Right ventricle myocardium inferior (tissue), 1 donor: Measurements from ENCODE around the gene MYH7. TPM values are rescaled to one million over a fixed set of nuclear protein-coding genes. Genes with fewer than 3 reads are reported as not detected.
A peak's percentile ranks its signal among the peaks of the same experiment; 100 is the strongest.

ENCODE experiments used
- ATAC-seq: fragments of 200-7000 bp; cut with Tn5 transposase; one replicate; pipeline ENCODE4 v1.9.1; 2020; ENCODE audit warnings: mild to moderate bottlenecking, moderate library complexity
- DNase-seq: peaks from one replicate; pipeline ENCODE4 v3.0.0; 2021; ENCODE audit errors: missing footprints
- intact Hi-C: fragments of 100-400 bp; cut with DNase I; formaldehyde crosslinking; loops from one replicate; pipeline ENCODE4 v1.11.0; 2022
- total RNA-seq: library from RNA; stranded (reverse); fragmentation: NEBNext Ultra II Directional; extraction: Animal tissue kit (Norgen Biotek cat#: 25700); gene quantifications from one replicate; pipeline ENCODE4 v1.2.1, GENCODE V29; 2021
- donor health status: DM: no; HTN: yes; CAD: no; lungs with severe emphysema.

The MYH7 gene
- total RNA-seq, 1 donor from 2014 or later: 11,833 TPM

GRCh38 chr14:23454445-23454856 lies 19.0 kb upstream of the MYH7 start:
- DNase-seq (no peak), ATAC-seq (no peak)
- intact Hi-C loops: no loop called here

- ATAC-seq (no peak), DNase-seq (no peak)
- intact Hi-C loops: no loop called here
These were observed 16.8 kb upstream of the MYH7 start for GRCh38 chr14:23452237-23452636.

- intact Hi-C loops: no loop called here
- no peak for DNase-seq
- no peak for ATAC-seq
These were observed 14.9 kb upstream of the MYH7 start for GRCh38 chr14:23450379-23450778.

GRCh38 chr14:23449314-23449713 lies 13.9 kb upstream of the MYH7 start:
- intact Hi-C loops: loop anchor here (5.0 kb wide), 1 partner anchor 122 kb away; no protein-coding TSS in a partner anchor
- DNase-seq: no peak
- ATAC-seq: no peak

GRCh38 chr14:23447361-23448350 lies 12.2 kb upstream of the MYH7 start:
- intact Hi-C loops: loop anchor here (5.0 kb wide), 1 partner anchor 120 kb away; no protein-coding TSS in a partner anchor
- no peak for ATAC-seq
- no peak for DNase-seq

GRCh38 chr14:23446291-23446851 lies 10.9 kb upstream of the MYH7 start:
- intact Hi-C loops: loop anchor here (5.0 kb wide), 1 partner anchor 119 kb away; no protein-coding TSS in a partner anchor
- DNase-seq (no peak), ATAC-seq (peak; percentile 27)

DNA sequence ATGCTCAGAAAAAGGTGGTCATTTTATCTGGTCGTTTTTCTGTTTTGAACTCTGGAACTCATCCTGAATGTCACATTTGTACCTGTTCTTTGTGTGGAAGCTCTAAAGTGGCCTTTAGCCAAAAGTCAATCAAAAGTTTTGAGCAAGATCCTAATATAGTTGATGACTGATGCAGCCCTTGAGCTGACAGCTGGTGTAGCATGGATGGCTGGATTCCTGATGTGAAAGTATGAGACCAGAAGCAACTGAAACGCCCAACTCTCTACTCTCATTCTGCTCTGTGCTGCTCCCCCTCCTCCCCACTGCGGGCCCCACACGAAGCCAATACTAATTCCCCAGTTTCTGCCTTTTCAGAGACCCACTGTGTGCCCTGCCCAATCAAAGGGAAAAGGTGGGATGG lies 10.3 kb upstream of the MYH7 start:
- intact Hi-C loops: loop anchor here (5.0 kb wide), 1 partner anchor 118 kb away; no protein-coding TSS in a partner anchor
- DNase-seq: no peak
- no peak for ATAC-seq

DNA sequence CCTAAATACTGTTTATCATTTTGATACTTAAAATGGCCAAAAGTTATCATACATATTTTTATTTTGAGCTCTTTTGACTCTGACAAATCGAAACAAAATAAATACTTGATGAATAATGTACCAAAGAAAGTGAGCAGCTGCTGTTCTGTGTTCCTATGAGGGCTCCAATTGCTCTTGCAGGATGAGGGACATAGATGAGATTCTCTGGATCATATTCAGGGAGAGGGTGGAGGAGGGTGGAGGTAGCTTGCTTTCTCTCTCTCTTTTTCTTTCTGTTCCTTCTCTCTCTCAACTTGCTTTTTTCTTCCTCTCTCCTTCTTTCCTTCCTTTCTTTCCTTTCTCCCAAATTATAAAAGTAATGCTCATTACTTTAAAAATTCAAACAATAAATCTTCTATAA lies 8.9 kb upstream of the MYH7 start:
- ATAC-seq (peak; percentile 40), DNase-seq (no peak)
- intact Hi-C loops: no loop called here

DNA sequence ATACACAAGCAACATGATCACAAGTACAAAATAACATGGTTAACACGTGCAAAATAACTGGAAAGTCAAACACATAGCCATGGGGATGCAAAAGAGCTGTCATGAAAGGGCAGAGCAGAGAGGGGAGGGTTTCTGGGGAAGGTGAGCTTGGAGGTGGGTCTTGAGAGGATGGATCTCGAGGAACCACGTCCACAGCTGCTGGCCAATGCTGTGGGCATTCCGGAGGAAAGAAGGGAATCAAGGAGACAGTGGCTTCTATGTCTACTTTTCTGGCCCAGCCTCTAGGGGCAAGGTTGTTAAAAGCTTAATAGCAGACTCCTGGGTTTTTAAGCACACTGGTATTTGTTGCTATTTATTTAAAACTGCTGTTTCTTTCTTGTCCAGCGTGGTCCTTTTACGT lies 8.4 kb upstream of the MYH7 start:
- no peak for DNase-seq
- intact Hi-C loops: loop anchor here (1.0 kb wide), 1 partner anchor 9 kb away; the partner anchor contains the start of gene MYH7
- no peak for ATAC-seq

- ATAC-seq (peak; percentile 83), DNase-seq (no peak)
- intact Hi-C loops: loop anchor here (1.0 kb wide), 1 partner anchor 8 kb away; the partner anchor contains the start of gene MYH7
These were observed 8.0 kb upstream of the MYH7 start for GRCh38 chr14:23443411-23443812.

DNA sequence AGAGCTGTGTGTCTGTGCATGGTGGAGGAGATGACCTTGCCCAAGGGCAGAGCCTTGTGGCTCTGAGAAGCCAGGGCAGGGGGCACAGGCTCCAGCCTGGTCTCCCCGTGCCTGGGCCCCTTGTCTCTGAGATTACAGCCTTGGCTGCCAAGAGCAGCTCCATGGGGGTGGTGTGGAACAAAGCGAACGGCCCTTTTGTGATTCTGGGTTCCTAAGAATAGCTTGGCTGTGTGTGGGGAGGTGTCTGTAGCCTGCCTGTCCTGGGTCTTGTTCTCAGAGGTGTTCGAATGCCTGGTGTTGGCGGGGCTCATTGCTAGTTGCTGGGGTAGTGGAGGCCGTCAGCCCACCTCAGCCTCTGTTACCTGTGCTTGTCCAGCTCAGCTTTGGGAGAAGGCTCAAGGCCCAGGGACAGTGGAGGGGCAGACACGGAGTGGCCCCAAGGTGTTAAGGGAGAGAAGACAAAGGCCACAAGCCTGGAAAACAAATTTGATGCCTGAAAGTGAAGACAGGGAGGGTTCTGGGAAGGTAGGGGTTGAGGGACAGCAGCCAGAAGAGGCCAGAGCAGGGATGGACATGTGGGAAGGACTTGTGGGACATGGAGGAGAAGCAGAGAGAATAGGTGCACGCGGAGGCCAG lies 7.4 kb upstream of the MYH7 start:
- DNase-seq (no peak), ATAC-seq (peak; percentile 62)
- intact Hi-C loops: loop anchor here (1.0 kb wide), 2 partner anchors 8 to 34 kb away; partner anchors contain the start of gene MYH7

GRCh38 chr14:23441076-23441475 lies 5.6 kb upstream of the MYH7 start:
- no peak for ATAC-seq
- intact Hi-C loops: no loop called here
- DNase-seq: no peak

GRCh38 chr14:23439107-23439835 lies 3.8 kb upstream of the MYH7 start:
- DNase-seq (no peak), ATAC-seq (no peak)
- intact Hi-C loops: no loop called here

- intact Hi-C loops: no loop called here
- no peak for DNase-seq
- peak; percentile 68 for ATAC-seq
These were observed 2.9 kb upstream of the MYH7 start for GRCh38 chr14:23438101-23438971.

GRCh38 chr14:23437133-23438100 lies 2.0 kb upstream of the MYH7 start:
- no peak for ATAC-seq
- intact Hi-C loops: no loop called here
- DNase-seq: no peak

DNA sequence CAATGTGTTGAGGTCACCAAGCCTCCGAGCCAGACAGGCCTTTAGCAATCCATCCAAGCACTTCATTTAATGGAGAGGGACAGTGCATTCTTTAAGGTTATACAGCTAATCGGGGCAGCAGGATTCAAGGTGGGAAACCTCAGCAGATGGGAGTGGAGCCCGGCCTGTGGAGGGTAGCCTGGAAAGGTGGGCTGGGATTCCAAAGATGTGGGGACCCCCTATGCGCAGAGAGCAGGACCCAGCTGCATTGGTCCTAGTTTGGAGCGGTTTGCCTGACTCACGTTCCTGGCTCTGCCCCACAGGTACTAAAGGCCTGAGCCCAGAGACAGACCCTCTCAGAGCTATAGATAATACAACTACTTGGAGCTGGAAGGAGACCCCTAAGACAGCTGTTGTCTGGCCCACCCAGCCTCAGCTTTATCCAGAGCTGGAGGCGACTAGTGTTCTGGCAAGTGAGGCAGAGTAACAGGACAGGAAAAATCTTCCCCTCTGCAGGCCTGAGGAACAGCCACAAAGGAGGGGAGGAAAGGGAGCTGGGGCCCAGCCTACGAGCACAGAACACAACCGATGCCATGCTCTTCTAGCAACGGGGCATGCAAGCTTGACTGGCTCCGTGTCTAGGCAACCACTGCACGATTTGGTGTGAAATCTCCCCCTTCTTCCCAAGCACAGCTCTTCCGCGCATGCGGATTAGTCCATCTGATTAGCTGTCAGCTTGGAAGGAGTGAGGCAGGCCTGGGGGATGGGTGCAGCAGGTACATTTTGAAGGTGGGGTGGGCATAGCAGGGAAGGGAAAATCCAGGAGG lies 1.1 kb upstream of the MYH7 start:
- intact Hi-C loops: no loop called here
- DNase-seq (no peak), ATAC-seq (peak; percentile 11)
